Heart right ventricle (tissue), 16 donors: ENCODE results near the gene TXNRD2. TPM values are rescaled to one million over a fixed set of nuclear protein-coding genes. Genes with fewer than 3 reads are reported as not detected.

Source experiments
- ATAC-seq, 8 donors: fragments of 200-7000 bp; cut with Tn5 transposase; one replicate each; pipeline ENCODE4 v1.9.1; 2020; ENCODE audit warnings: mild to moderate bottlenecking in 8 of 8, moderate library complexity in 8 of 8, moderate number of reproducible peaks in 1 of 8
- DNase-seq, 2 donors: peaks; one replicate each; pipeline ENCODE4 v3.0.0-alpha.2; 2020
- H3K27ac ChIP-seq, 10 donors: fragments of 200-600 bp; sonication (generic) in 2 of 10; one replicate each; pipeline versions ENCODE4 v1.5.0 to v1.8.0; 2020 to 2022; ENCODE audit warnings: mild to moderate bottlenecking in 3 of 10
- H3K27me3 ChIP-seq, 7 donors: fragments of 200-600 bp; one replicate each; pipeline ENCODE4 v1.8.0; 2021 to 2022; ENCODE audit warnings: mild to moderate bottlenecking in 2 of 7
- H3K36me3 ChIP-seq, 9 donors: fragments of 200-600 bp; sonication (generic) in 1 of 9; one replicate each; pipeline versions ENCODE4 v1.5.0 to v1.8.0; 2020 to 2022; ENCODE audit warnings: mild to moderate bottlenecking in 2 of 9
- H3K4me1 ChIP-seq, 9 donors: fragments of 200-600 bp; sonication (generic) in 1 of 9; one replicate each; pipeline versions ENCODE4 v1.5.0 to v1.8.0; 2020 to 2022; ENCODE audit warnings: mild to moderate bottlenecking in 4 of 9
- H3K4me3 ChIP-seq, 10 donors: fragments of 200-600 bp; sonication (generic) in 2 of 10; one replicate each; pipeline versions ENCODE4 v1.5.0 to v1.8.0; 2020 to 2022; ENCODE audit warnings: mild to moderate bottlenecking in 7 of 10, moderate library complexity in 2 of 10
- H3K9me3 ChIP-seq, 11 donors: fragments of 200-600 bp in 10 of 11; sonication (generic) in 2 of 11; one replicate each; pipeline versions ENCODE4 v1.5.0 to v1.8.0; 2013 to 2022; ENCODE audit warnings: mild to moderate bottlenecking in 2 of 11, control low read depth in 1 of 11, moderate library complexity in 1 of 11
- CTCF ChIP-seq, 9 donors: fragments of 200-600 bp; sonication (generic) in 2 of 9; IDR thresholded peaks; one replicate each; pipeline versions ENCODE4 v1.5.0 to v1.8.0; 2021 to 2022; ENCODE audit warnings: antibody characterized with exemption in 9 of 9, mild to moderate bottlenecking in 5 of 9, moderate library complexity in 1 of 9
- WGBS, 2 donors: extraction: QIAGEN DNeasy Blood & Tissue Kit; methylation state at CpG; one replicate each; pipeline ENCODE4 v1.1.7; 2013; ENCODE audit warnings: inconsistent platforms in 1 of 2; 5-methylcytosine and 5-hydroxymethylcytosine counted together
- intact Hi-C, 10 donors: fragments of 100-400 bp; cut with DNase I; formaldehyde crosslinking; loops; one replicate each; pipeline versions ENCODE4 v1.11.1 to v1.14.2; 2022
- polyA plus RNA-seq, 2 donors: library from polyadenylated mRNA; stranded (reverse); fragments of 200-250 nt; gene quantifications; one replicate each; pipeline ENCODE4 v1.2.3, GENCODE V29; 2013
- total RNA-seq, 10 donors: library from RNA; stranded (reverse); fragmentation: NEBNext Ultra II Directional in 3 of 10; extraction: Animal tissue kit (Norgen Biotek cat#: 25700) in 3 of 10; gene quantifications; one replicate each; pipeline versions ENCODE4 v1.2.1 to v1.2.4, GENCODE V29; 2021 to 2023
- donor health status: Arrhythmogenic right ventricular cardiomyopathy.
- donor health status: ischemic (EF 13 %, LVEDD 7.1; RV severe dilation, severe dysfunction).
- donor health status: healthy with polysubstance abuse.
- donor health status: DM: no; HTN: yes; CAD: no.
- donor health status: DM: no; HTN: no; CAD: no.
- donor health status: ischemic (EF 25% LVEDD 6.9; RV normal size, moderate dysfunction).
- donor health status: ischemic (EF 25% LVEDD 5.7; RV mildly dilated, moderate dysfunction).
- donor health status: healthy.
- donor health status: DM: yes; HTN: yes; CAD: no.
- donor health status: Ischemic cardiomyopathy.
- donor health status: ischemic (EF 35%, LVEDD 5.7; RV mildly dilated, moderate dysfunction).
- donor health status: nonischemic (EF 11% LVEDD 7.7; RV severe dilation, severe dysfunction).
- donor health status: DM: yes; HTN: yes; CAD: no.
- donor health status: PGD.
- donor health status: ischemic (EF 29% LVEDD 5.4; RV normal size, mild dysfunction).
- donor health status: nonischemic (EF 23%, LVEDD 6.1; RV moderate dilation, normal function).

Gene TXNRD2
- total and polyA plus RNA-seq, 12 donors = 25.8 to 103 (median 35.0) TPM

DNA sequence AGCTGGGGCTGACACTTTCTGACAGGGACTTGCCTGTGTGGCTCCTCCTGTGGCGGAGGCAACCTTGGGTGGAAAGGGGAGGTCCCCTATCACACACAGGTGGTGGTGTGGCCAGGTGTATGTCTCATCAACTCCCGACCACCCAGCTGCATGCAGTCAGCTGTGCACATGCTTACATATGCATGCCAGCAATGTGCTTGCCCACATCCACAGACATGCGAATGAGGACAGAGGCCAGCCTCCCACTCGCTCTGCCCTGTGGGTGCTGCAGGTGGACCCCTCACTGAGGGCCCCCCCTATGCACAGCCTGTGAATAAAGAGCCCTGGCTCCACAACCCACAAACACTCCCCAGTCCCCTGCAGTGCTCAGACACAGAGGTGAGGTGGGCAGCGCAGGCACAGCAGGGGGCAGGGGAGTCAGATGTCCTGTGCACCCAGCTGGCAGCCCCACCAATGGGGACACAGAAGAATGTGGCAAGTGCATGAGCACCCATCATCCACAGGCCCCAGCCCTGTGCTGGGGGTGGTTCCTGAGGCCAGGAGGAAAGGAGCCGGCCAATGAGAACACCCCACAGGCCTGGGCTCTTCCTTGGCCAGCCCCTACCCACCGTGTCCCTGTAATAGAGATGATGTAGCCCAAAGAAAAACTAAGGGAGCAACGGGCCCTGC, 96.4 kb downstream of the TXNRD2 start:
- Histone ChIP-seq H3K9me3 (peaks cover 0 to 6% (median 0%) of the 10 kb centered on the region in 11 donors), H3K4me1 (peaks cover 0 to 32% (median 23%) of the 10 kb centered on the region in 9 donors), H3K4me3 (no peak overlapping the region), H3K36me3 (peaks cover 0 to 11% (median 0%) of the 10 kb centered on the region in 9 donors), H3K27me3 (no peaks in the 10 kb centered on the region), H3K27ac (peak overlapping the region in 5 of 10 donors; percentile 13 to 76 (median 41))
- intact Hi-C loops = loop anchor here in 3 of 10 donors (10.0 kb wide), 3 partner anchors 50 to 90 kb away; no protein-coding TSS in a partner anchor
- 83 to 84% methylated on average over 8 of the region's 8 CpGs for WGBS, 2 donors
- DNase-seq = no peak
- TF ChIP-seq CTCF (IDR thresholded peaks at IDR 0.05) = no peak
- peak in 1 of 8 donors; percentile 12 for ATAC-seq

GRCh38 chr22:19844377-19845053, 97.1 kb downstream of the TXNRD2 start:
- Histone ChIP-seq H3K4me3 (no peak overlapping the region), H3K27me3 (no peaks in the 10 kb centered on the region), H3K36me3 (peaks cover 0 to 6% (median 0%) of the 10 kb centered on the region in 9 donors), H3K4me1 (peaks cover 0 to 32% (median 23%) of the 10 kb centered on the region in 9 donors), H3K27ac (peak overlapping the region in 7 of 10 donors; percentile 13 to 76 (median 39)), H3K9me3 (peaks cover 0 to 6% (median 0%) of the 10 kb centered on the region in 11 donors)
- ATAC-seq (peak; percentile 59 to 83 (median 66)), DNase-seq (peak; percentile 29 to 59)
- TF ChIP-seq CTCF (IDR thresholded peaks at IDR 0.05) = peak in 1 of 9 donors; percentile 12
- intact Hi-C loops = loop anchor here in 3 of 10 donors (5.0 to 10.0 kb wide), 4 partner anchors 48 to 90 kb away; no protein-coding TSS in a partner anchor
- 48 to 65% methylated on average over 18 of the region's 18 CpGs for WGBS, 2 donors

- no peak for DNase-seq
- WGBS, 2 donors = 82% methylated on average over 11 of the region's 11 CpGs
Measured at GRCh38 chr22:19843857-19844376, 97.7 kb downstream of the TXNRD2 start.

More at GRCh38 chr22:19843857-19844376, 97.7 kb downstream of the TXNRD2 start:
- H3K4me1 ChIP-seq = peaks cover 0 to 32% (median 23%) of the 10 kb centered on the region in 9 donors
- no peaks in the 10 kb centered on the region for H3K27me3 ChIP-seq
- H3K36me3 ChIP-seq = peaks cover 0 to 4% (median 0%) of the 10 kb centered on the region in 9 donors
- H3K9me3 ChIP-seq = peaks cover 0 to 6% (median 0%) of the 10 kb centered on the region in 11 donors
- intact Hi-C loops = loop anchor here in 3 of 10 donors (5.0 to 10.0 kb wide), 4 partner anchors 48 to 89 kb away; no protein-coding TSS in a partner anchor
- peak in 7 of 8 donors; percentile 8 to 37 (median 18) for ATAC-seq
- H3K27ac ChIP-seq = peak overlapping the region in 7 of 10 donors; percentile 13 to 76 (median 39)
- TF ChIP-seq CTCF (IDR thresholded peaks at IDR 0.05) = no peak
- H3K4me3 ChIP-seq = no peak overlapping the region
